MM.1S (cell line): ENCODE data around the gene EPB41.

Experiments used
- DNase-seq: peaks from one replicate; pipeline ENCODE4 v3.0.0-alpha.2; 2015
- H2AFZ ChIP-seq: fragments of 300-600 bp; sonication (generic); 2 replicates; pipeline ENCODE4 v1.6.0; 2016; ENCODE audit warnings: antibody characterized with exemption, low read length
- H3F3A ChIP-seq: fragments of 300-600 bp; sonication (generic); 2 replicates; pipeline ENCODE4 v1.6.1; 2016; ENCODE audit warnings: mild to moderate bottlenecking, antibody characterized with exemption, low read length, moderate library complexity, mixed read lengths; ENCODE audit not compliant: insufficient read depth
- H3K27ac ChIP-seq: fragments of 300-600 bp; sonication (generic); 2 replicates; pipeline ENCODE4 v1.5.1; 2016; ENCODE audit warnings: mild to moderate bottlenecking, low read length
- H3K27me3 ChIP-seq: fragments of 300-600 bp; sonication (generic); replicated peaks from 2 replicates; pipeline ENCODE4 v1.6.0; 2016; ENCODE audit warnings: low read length; ENCODE audit not compliant: insufficient read depth
- H3K36me3 ChIP-seq: fragments of 300-600 bp; sonication (generic); replicated peaks from 2 replicates; pipeline ENCODE4 v1.6.1; 2016; ENCODE audit warnings: mild to moderate bottlenecking, low read length, mixed read lengths; ENCODE audit not compliant: insufficient read depth
- H3K4me1 ChIP-seq: fragments of 300-600 bp; sonication (generic); 2 replicates; pipeline ENCODE4 v1.6.1; 2016; ENCODE audit warnings: low read length, mixed read lengths
- H3K4me2 ChIP-seq: fragments of 300-600 bp; sonication (generic); 2 replicates; pipeline ENCODE4 v1.6.0; 2016; ENCODE audit warnings: low read depth, low read length
- H3K4me3 ChIP-seq: fragments of 300-600 bp; sonication (generic); 2 replicates; pipeline ENCODE4 v1.5.1; 2016; ENCODE audit warnings: low read length, mixed read lengths
- H3K79me2 ChIP-seq: fragments of 300-600 bp; sonication (generic); 2 replicates; pipeline ENCODE4 v1.6.1; 2016; ENCODE audit warnings: mixed run types, low read length, mixed read lengths
- H3K9ac ChIP-seq: fragments of 300-600 bp; sonication (generic); 2 replicates; pipeline ENCODE4 v1.6.1; 2016; ENCODE audit warnings: low read length, mixed read lengths
- H3K9me2 ChIP-seq: fragments of 300-600 bp; sonication (generic); replicated peaks from 2 replicates; pipeline ENCODE4 v1.6.1; 2016; ENCODE audit warnings: mild to moderate bottlenecking, low read length, mixed read lengths; ENCODE audit not compliant: insufficient read depth
- H3K9me3 ChIP-seq: fragments of 300-600 bp; sonication (generic); replicated peaks from 2 replicates; pipeline ENCODE4 v1.6.1; 2016; ENCODE audit warnings: mild to moderate bottlenecking, low read length, mixed read lengths; ENCODE audit not compliant: insufficient read depth
- H4K20me1 ChIP-seq: fragments of 300-600 bp; sonication (generic); 2 replicates; pipeline ENCODE4 v1.6.1; 2016; ENCODE audit warnings: mild to moderate bottlenecking, low read length, moderate library complexity, mixed read lengths; ENCODE audit not compliant: insufficient read depth
- CTCF ChIP-seq: fragments of 300-600 bp; sonication (generic); IDR thresholded peaks from 2 replicates; pipeline ENCODE4 v1.5.1; 2016; ENCODE audit warnings: antibody characterized with exemption, low read length, mixed read lengths
- EZH2 ChIP-seq: fragments of 300-600 bp; sonication (generic); optimal IDR thresholded peaks from 2 replicates; pipeline ENCODE3; 2017; ENCODE audit warnings: low read depth, mild to moderate bottlenecking, antibody characterized with exemption, low read length, mixed read lengths
- EZH2phosphoT487 ChIP-seq: fragments of 300-600 bp; sonication (generic); IDR thresholded peaks from 2 replicates; pipeline ENCODE4 v1.6.1; 2018; ENCODE audit warnings: antibody characterized with exemption, low read length

Gene EPB41

GRCh38 chr1:28914228-28915030, at the start of gene EPB41:
Gene EPB41 (plus strand): TSS chr1:28914569. CDS start chr1:28987438, 72,869 bp downstream.
- Histone ChIP-seq H3K36me3 (no peaks in the 10 kb centered on the region), H3K27ac (peak within 1 kb of the TSS; percentile 36; the same call in 1 of the 2 replicates), H3K4me2 (peak within 1 kb of the TSS; percentile 94), H3K4me1 (peaks cover 10% of the 10 kb centered on the region), H2AFZ (peak within 1 kb of the TSS; percentile 75), H3K79me2 (peaks cover 71% of the 10 kb centered on the region), H3F3A (peaks cover 19% of the 10 kb centered on the region), H3K9me2 (no peaks in the 10 kb centered on the region), H4K20me1 (no peaks in the 10 kb centered on the region), H3K9ac (peak within 1 kb of the TSS; percentile 63), H3K27me3 (no peaks in the 10 kb centered on the region), H3K9me3 (no peaks in the 10 kb centered on the region), H3K4me3 (peak within 1 kb of the TSS; percentile 90)
- no peak for TF ChIP-seq EZH2
- TF ChIP-seq CTCF: no peak
- TF ChIP-seq EZH2phosphoT487: no peak
- DNase-seq: peak; percentile 96

GRCh38 chr1:28864695-28865094, 49.7 kb upstream of the EPB41 start:
- Histone ChIP-seq H3K4me2 (no peak overlapping the region), H3K27me3 (peaks cover 15% of the 10 kb centered on the region; the same call in 1 of the 2 replicates), H3K27ac (no peak overlapping the region), H3K9ac (no peak overlapping the region), H3K9me3 (no peaks in the 10 kb centered on the region), H2AFZ (no peak overlapping the region), H3K9me2 (no peaks in the 10 kb centered on the region), H3K4me3 (no peak overlapping the region), H3K79me2 (no peaks in the 10 kb centered on the region), H3K36me3 (no peaks in the 10 kb centered on the region), H3F3A (no peaks in the 10 kb centered on the region), H3K4me1 (no peaks in the 10 kb centered on the region), H4K20me1 (no peaks in the 10 kb centered on the region)
- TF ChIP-seq EZH2 (no peak), CTCF (no peak), EZH2phosphoT487 (no peak)
- DNase-seq: no peak

- Histone ChIP-seq H4K20me1 (no peaks in the 10 kb centered on the region), H2AFZ (no peak overlapping the region), H3K4me1 (no peaks in the 10 kb centered on the region), H3K9ac (no peak overlapping the region), H3K4me2 (no peak overlapping the region), H3K27me3 (peaks cover 15% of the 10 kb centered on the region; the same call in 1 of the 2 replicates), H3F3A (no peaks in the 10 kb centered on the region), H3K9me2 (no peaks in the 10 kb centered on the region), H3K27ac (no peak overlapping the region), H3K36me3 (no peaks in the 10 kb centered on the region), H3K79me2 (no peaks in the 10 kb centered on the region), H3K9me3 (no peaks in the 10 kb centered on the region), H3K4me3 (no peak overlapping the region)
- no peak for DNase-seq
- TF ChIP-seq CTCF (no peak), EZH2phosphoT487 (no peak), EZH2 (no peak)
Measured at GRCh38 chr1:28865997-28866650, 48.2 kb upstream of the EPB41 start.
